Measurements from ENCODE around the gene TMEM255B.

Gene TMEM255B

DNA sequence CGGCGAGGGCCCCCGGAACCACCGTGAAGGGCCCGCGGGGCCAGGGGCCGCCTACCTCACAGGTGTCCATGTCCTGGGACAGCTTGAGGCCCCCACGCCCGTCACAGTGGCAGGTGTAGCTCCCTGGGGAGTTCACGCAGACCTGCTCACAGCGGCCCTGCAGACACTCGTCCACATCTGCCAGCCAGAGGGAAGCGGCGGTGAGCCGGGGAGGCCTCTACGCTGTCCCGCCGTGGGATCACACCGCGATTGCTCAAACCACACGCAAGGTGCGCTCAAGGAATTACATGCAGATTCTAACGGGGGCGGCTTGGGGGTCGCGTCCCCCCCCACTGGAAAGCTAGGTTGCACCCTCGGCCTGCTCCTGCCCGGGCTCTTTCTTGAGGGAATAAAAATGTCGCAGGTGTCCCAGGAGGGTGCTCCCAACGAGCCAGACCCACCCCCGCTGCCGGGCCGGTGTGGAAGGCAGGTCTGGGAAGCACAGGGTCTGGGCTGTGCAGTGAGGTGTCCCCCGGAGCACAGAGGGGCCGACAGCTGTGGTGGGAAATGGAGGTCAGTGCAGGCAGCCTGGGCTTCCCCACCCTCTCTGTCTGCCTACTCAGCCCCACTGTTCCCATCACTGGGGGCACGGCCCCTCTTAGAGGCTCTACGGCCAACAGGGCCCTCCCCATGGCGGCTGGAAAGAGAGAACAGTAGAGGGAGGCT, 75.6 kb downstream of the TMEM255B start:
- no peak for DNase-seq (ENCODE audit: low spot score)

GRCh38 chr13:113835461-113836270, 76.6 kb downstream of the TMEM255B start:
- DNase-seq (ENCODE audit: low spot score), result no peak

GRCh38 chr13:113836768-113837559, 77.9 kb downstream of the TMEM255B start:
- no peak for DNase-seq (ENCODE audit: low spot score)

DNA sequence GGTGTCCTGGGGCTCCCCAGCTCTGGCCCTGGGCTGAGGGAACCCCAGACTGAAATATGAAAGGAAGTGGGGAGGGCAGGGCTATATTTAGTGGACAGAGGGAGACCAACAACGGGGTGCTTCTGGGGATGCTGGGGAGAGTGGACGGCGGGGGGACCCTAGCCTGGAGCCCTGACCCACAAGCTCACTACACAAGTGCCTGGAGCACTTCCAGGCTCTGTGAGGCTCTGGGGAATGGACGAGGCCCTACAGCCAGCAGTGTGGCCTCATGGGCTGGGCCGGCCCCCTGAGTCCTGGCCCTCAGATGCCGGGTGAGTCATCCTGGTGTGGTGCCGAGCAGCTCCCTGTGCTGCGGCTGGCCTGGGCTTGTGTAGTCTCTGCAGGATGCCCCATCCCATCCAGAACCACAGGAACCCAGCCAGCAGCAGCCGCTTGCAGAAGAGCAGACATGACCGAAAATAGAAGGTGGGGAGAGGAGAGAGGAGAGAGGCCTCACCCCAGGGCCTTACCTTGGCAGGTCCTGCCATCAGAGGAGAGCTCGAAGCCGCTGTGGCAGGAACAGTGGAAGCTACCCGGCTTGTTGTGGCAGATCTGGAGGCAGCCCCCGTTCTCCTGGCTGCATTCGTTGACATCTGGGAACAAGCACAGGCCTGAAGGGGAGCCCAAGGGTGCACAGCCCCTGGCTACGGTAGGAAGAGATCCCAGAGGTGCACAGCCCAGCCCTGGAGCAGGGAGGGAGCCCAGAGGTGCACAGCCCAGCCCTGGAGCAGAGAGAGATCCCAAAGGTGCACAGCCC, 78.7 kb downstream of the TMEM255B start:
- DNase-seq (ENCODE audit: low spot score), result peak; percentile 83

DNA sequence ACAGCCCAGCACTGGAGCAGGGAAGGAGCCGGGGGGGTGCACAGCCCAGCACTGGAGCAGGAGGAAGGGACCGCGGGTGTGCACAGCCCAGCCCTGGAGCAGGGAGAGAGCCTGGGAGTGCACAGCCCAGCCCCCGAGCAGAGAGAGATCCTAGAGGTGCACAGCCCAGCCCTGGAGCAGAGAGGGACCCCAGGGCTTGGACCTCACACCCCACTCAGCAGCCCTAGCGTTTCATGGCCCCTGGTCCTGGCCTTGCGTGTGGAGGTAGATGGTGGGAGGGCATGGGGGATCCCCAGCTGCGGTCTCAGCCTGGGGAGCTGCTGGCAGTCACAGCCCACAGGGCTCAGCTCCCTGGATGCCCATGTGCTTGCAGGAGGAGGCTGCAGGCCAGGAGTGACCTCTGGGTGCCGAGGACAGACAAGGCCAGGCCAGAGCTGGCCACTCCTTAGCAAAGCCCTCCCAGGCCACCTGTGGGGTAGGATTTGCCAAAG, 79.7 kb downstream of the TMEM255B start:
- no peak for DNase-seq (ENCODE audit: low spot score)

- DNase-seq (ENCODE audit: low spot score), result no peak
Observed at GRCh38 chr13:113839536-113840204, 80.6 kb downstream of the TMEM255B start.

GRCh38 chr13:113840541-113841352, 81.7 kb downstream of the TMEM255B start:
- DNase-seq (ENCODE audit: low spot score), result no peak

- DNase-seq (ENCODE audit: low spot score), result no peak
Observed at GRCh38 chr13:113841353-113841650, 82.3 kb downstream of the TMEM255B start.

- no peak for DNase-seq (ENCODE audit: low spot score)
Observed at GRCh38 chr13:113842336-113843062, 83.5 kb downstream of the TMEM255B start.

- no peak for DNase-seq (ENCODE audit: low spot score)
Observed at GRCh38 chr13:113843063-113843654, 84.1 kb downstream of the TMEM255B start.

DNA sequence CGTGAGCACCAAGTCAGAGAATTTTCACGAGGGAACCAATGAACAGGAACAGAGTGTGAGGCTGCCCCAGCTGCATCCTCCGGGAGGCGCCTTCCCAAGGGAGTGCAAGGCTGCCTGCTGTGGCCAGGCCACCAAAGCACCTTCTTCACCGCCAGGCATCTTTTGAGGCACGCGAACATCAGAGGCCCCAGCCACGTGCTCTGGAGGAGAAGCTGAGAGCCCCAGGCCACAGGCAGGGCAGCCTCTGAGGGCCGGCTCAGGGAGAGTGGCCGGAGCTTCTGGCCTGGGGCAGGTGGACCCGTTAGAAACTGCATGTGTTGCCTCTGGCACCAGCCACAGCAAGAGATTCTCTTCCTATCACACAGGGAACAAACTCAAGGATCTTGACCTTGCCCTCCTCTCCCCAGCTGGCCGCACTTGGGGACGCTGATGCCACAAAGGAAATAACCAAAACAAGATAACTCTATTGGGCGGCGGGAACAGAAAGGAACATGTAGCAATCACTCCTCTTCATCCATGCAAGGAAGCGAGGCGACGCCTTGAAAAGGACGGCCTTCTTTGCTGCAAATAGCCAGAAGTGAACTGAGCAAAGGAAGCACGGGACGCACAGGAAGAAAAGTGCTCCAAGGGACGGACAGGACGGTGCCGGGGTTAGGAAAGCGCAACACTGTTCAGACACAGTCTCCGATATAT, 85.0 kb downstream of the TMEM255B start:
- DNase-seq (ENCODE audit: low spot score), result no peak

- no peak for DNase-seq (ENCODE audit: low spot score)
Observed at GRCh38 chr13:113845055-113845454, 86.0 kb downstream of the TMEM255B start.

- peak; percentile 54 for DNase-seq (ENCODE audit: low spot score)
Observed at GRCh38 chr13:113845723-113846635, 87.0 kb downstream of the TMEM255B start.

DNA sequence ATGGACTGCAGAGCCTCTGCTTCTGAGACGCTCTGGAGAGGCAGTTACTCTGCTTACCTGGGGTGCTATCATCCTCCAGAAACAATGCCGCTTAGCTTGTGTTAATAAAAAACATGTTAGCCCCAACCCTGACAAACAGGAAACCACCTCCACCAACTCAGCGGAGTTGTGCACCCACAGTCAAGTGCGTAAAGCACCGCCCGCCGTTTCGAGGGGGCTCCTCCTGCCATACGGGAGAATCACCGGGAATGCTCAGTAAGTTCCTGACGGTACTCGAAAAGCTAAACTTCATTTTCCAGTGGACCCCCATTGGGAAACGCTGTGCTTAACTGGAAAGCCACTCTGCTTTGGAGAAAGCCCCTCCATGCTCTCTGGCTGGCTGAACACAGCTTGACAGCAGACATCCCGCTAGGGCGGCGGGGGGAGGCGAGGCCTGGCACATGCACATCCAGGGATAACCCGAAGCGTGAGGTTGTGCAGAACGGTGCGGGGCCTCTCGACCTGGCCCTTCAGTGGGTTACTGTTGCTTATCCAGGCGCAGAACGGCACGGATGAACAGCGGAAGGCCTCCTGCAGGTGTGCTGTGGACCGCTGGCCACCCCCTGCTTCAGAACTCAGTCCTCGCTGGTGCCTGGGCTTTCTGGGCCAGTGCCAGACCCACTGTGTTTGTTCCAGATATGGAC, 87.8 kb downstream of the TMEM255B start:
- DNase-seq (ENCODE audit: low spot score), result peak; percentile 47

- DNase-seq (ENCODE audit: low spot score), result no peak
Observed at GRCh38 chr13:113848020-113848419, 89.0 kb downstream of the TMEM255B start.

- peak; percentile 47 for DNase-seq (ENCODE audit: low spot score)
Observed at GRCh38 chr13:113848431-113849260, 89.6 kb downstream of the TMEM255B start.
